ENCODE data around the gene RCAN1. TPM values are rescaled to one million over a fixed set of nuclear protein-coding genes. Genes with fewer than 3 reads are reported as not detected.

The RCAN1 gene
- total and polyA plus RNA-seq, 9 of the 15 experiments (the other 6 are each of a cell fraction or from before 2014, with no cell fraction given) = 4.4 to 16.5 (median 12.3) TPM

- TF ChIP-seq, protein P1, sequence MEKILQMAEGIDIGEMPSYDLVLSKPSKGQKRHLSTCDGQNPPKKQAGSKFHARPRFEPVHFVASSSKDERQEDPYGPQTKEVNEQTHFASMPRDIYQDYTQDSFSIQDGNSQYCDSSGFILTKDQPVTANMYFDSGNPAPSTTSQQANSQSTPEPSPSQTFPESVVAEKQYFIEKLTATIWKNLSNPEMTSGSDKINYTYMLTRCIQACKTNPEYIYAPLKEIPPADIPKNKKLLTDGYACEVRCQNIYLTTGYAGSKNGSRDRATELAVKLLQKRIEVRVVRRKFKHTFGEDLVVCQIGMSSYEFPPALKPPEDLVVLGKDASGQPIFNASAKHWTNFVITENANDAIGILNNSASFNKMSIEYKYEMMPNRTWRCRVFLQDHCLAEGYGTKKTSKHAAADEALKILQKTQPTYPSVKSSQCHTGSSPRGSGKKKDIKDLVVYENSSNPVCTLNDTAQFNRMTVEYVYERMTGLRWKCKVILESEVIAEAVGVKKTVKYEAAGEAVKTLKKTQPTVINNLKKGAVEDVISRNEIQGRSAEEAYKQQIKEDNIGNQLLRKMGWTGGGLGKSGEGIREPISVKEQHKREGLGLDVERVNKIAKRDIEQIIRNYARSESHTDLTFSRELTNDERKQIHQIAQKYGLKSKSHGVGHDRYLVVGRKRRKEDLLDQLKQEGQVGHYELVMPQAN (IDR thresholded peaks at IDR 0.05; ENCODE audit: borderline replicate concordance) = no peak
- TF ChIP-seq, protein P2, sequence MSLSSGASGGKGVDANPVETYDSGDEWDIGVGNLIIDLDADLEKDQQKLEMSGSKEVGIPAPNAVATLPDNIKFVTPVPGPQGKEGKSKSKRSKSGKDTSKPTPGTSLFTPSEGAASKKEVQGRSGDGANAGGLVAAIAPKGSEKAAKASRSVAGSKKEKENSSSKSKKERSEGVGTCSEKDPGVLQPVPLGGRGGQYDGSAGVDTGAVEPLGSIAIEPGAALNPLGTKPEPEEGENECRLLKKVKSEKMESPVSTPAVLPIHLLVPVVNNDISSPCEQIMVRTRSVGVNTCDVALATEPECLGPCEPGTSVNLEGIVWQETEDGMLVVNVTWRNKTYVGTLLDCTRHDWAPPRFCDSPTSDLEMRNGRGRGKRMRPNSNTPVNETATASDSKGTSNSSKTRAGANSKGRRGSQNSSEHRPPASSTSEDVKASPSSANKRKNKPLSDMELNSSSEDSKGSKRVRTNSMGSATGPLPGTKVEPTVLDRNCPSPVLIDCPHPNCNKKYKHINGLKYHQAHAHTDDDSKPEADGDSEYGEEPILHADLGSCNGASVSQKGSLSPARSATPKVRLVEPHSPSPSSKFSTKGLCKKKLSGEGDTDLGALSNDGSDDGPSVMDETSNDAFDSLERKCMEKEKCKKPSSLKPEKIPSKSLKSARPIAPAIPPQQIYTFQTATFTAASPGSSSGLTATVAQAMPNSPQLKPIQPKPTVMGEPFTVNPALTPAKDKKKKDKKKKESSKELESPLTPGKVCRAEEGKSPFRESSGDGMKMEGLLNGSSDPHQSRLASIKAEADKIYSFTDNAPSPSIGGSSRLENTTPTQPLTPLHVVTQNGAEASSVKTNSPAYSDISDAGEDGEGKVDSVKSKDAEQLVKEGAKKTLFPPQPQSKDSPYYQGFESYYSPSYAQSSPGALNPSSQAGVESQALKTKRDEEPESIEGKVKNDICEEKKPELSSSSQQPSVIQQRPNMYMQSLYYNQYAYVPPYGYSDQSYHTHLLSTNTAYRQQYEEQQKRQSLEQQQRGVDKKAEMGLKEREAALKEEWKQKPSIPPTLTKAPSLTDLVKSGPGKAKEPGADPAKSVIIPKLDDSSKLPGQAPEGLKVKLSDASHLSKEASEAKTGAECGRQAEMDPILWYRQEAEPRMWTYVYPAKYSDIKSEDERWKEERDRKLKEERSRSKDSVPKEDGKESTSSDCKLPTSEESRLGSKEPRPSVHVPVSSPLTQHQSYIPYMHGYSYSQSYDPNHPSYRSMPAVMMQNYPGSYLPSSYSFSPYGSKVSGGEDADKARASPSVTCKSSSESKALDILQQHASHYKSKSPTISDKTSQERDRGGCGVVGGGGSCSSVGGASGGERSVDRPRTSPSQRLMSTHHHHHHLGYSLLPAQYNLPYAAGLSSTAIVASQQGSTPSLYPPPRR (CRISPR knock-in tag; IDR thresholded peaks at IDR 0.05; ENCODE audit: borderline replicate concordance) = no peak
- no peak for TF ChIP-seq EZH2 (IDR thresholded peaks at IDR 0.05; ENCODE audit: borderline replicate concordance, low read depth, low read length)
These were observed 114.7 kb downstream of the RCAN1 start (continued) for GRCh38 chr21:34500191-34500590.
